Colonic mucosa (tissue), 4 donors: ENCODE results near the gene CCDC197. TPM values are rescaled to one million over a fixed set of nuclear protein-coding genes. Genes with fewer than 3 reads are reported as not detected.

Experiments
- DNase-seq: peaks from one replicate; pipeline ENCODE4 v3.0.0-alpha.2; 2020
- H3K27ac ChIP-seq: fragments of 200-600 bp; one replicate; pipeline ENCODE4 v1.8.0; 2021
- H3K27me3 ChIP-seq: fragments of 200-600 bp; one replicate; pipeline ENCODE4 v1.8.0; 2021
- H3K36me3 ChIP-seq: fragments of 200-600 bp; one replicate; pipeline ENCODE4 v1.8.0; 2021
- H3K4me1 ChIP-seq: fragments of 200-600 bp; one replicate; pipeline ENCODE4 v1.8.0; 2021; ENCODE audit warnings: mild to moderate bottlenecking
- H3K4me3 ChIP-seq: fragments of 200-600 bp; one replicate; pipeline ENCODE4 v1.8.0; 2021
- H3K9ac ChIP-seq, 2 donors: one replicate each; pipeline ENCODE4 v1.7.0; 2013; ENCODE audit warnings: control low read depth in 2 of 2, low read depth in 2 of 2, low read length in 2 of 2
- H3K9me3 ChIP-seq: fragments of 200-600 bp; one replicate; pipeline ENCODE4 v1.8.0; 2021
- CTCF ChIP-seq: fragments of 200-600 bp; IDR thresholded peaks from one replicate; pipeline ENCODE4 v1.8.0; 2022; ENCODE audit warnings: antibody characterized with exemption, mild to moderate bottlenecking
- intact Hi-C: fragments of 100-400 bp; cut with DNase I; formaldehyde crosslinking; loops from one replicate; pipeline ENCODE4 v1.14.1; 2022
- total RNA-seq, 2 donors: library from RNA; stranded (reverse); fragmentation: NEBNext Ultra II Directional in 1 of 2; extraction: Animal tissue kit (Norgen Biotek cat#: 25700) in 1 of 2; gene quantifications; one replicate each; pipeline ENCODE4 v1.2.1, GENCODE V29; 2021
- donor health status: healthy.
- donor health status: DM: no; HTN: no; CAD: no.
- donor health status: DM: no; HTN: no; CAD: no.

Gene CCDC197
- not detected for total RNA-seq

GRCh38 chr14:93997082-93997481 is at the start of gene CCDC197:
TSS of gene CCDC197 (plus strand) at chr14:93997301. CDS start at chr14:93998132, 831 bp downstream.
- DNase-seq: no peak
- H3K4me1 ChIP-seq: no peaks in the 10 kb centered on the region
- H3K27me3 ChIP-seq: no peaks in the 10 kb centered on the region
- intact Hi-C loops: no loop called here
- no peak within 1 kb of the TSS for H3K4me3 ChIP-seq
- no peaks in the 10 kb centered on the region for H3K36me3 ChIP-seq
- no peak within 1 kb of the TSS for H3K9ac ChIP-seq
- H3K9me3 ChIP-seq: no peaks in the 10 kb centered on the region
- H3K27ac ChIP-seq: no peak within 1 kb of the TSS
- no peak for TF ChIP-seq CTCF

GRCh38 chr14:93949511-93950075 is 47.5 kb upstream of the CCDC197 start:
- intact Hi-C loops: loop anchor here (10.0 kb wide), 1 partner anchor 175 kb away; the partner anchor contains the start of gene IFI27L2
- Histone ChIP-seq H3K27ac (no peak overlapping the region), H3K27me3 (no peaks in the 10 kb centered on the region), H3K9me3 (no peaks in the 10 kb centered on the region), H3K9ac (no peak overlapping the region), H3K36me3 (no peaks in the 10 kb centered on the region), H3K4me1 (no peaks in the 10 kb centered on the region), H3K4me3 (no peak overlapping the region)
- no peak for DNase-seq
- no peak for TF ChIP-seq CTCF

- Histone ChIP-seq H3K36me3 (no peaks in the 10 kb centered on the region), H3K4me3 (no peak overlapping the region), H3K27me3 (no peaks in the 10 kb centered on the region), H3K27ac (no peak overlapping the region), H3K4me1 (no peaks in the 10 kb centered on the region), H3K9me3 (no peaks in the 10 kb centered on the region), H3K9ac (no peak overlapping the region)
- no peak for DNase-seq
- intact Hi-C loops: no loop called here
- no peak for TF ChIP-seq CTCF
These were observed 46.0 kb upstream of the CCDC197 start for GRCh38 chr14:93950948-93951634.

GRCh38 chr14:93951635-93952540 is 45.2 kb upstream of the CCDC197 start:
- Histone ChIP-seq H3K4me1 (no peaks in the 10 kb centered on the region), H3K9me3 (no peaks in the 10 kb centered on the region), H3K36me3 (no peaks in the 10 kb centered on the region), H3K27me3 (no peaks in the 10 kb centered on the region), H3K9ac (no peak overlapping the region), H3K27ac (no peak overlapping the region), H3K4me3 (no peak overlapping the region)
- no peak for TF ChIP-seq CTCF
- DNase-seq: no peak
- intact Hi-C loops: no loop called here

- H3K4me1 ChIP-seq: no peaks in the 10 kb centered on the region
- no peak overlapping the region for H3K9ac ChIP-seq
- intact Hi-C loops: no loop called here
- no peaks in the 10 kb centered on the region for H3K9me3 ChIP-seq
- no peak for TF ChIP-seq CTCF
- no peak overlapping the region for H3K27ac ChIP-seq
- no peaks in the 10 kb centered on the region for H3K36me3 ChIP-seq
- H3K4me3 ChIP-seq: no peak overlapping the region
- no peaks in the 10 kb centered on the region for H3K27me3 ChIP-seq
- no peak for DNase-seq
These were observed 44.3 kb upstream of the CCDC197 start for GRCh38 chr14:93952829-93953228.
